Body of pancreas (tissue), 4 donors: ENCODE data around the gene MTMR3.

Experiments used
- POLR2A ChIP-seq, 3 donors: fragments of 450-650 bp; IDR thresholded peaks; one replicate each; pipeline ENCODE4 v1.6.1; 2016; ENCODE audit warnings: antibody characterized with exemption in 3 of 3, mild to moderate bottlenecking in 2 of 3
- TF ChIP-seq, protein P1 (sequence below), 7 experiments: fragments of 450-650 bp in 4 of 7; fragments of 200-600 bp in 3 of 7; sonication (generic) in 3 of 7; IDR thresholded peaks; one replicate each; pipeline ENCODE4 v1.5.1; 2016 to 2019; ENCODE audit warnings: antibody characterized with exemption in 7 of 7

DNA sequence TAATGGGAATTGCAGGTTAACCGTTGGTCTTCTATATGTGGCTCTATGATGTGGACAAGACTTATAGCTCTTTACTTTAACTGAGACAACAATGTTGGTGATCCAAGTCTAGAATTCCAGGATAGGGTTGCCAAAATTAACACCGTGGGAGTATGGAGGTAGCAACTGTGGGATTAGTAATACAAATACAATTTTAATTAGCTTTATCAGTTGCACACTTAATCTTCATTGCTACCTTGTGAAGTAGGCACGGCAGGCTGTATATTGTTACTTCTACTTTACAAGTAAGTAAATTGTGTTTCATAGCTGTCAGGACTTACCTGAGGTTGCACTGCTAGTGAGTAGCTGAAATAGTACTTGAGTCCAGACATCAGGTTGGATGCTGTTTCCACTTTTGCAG is 21.0 kb downstream of the MTMR3 start:
- TF ChIP-seq, protein P1, sequence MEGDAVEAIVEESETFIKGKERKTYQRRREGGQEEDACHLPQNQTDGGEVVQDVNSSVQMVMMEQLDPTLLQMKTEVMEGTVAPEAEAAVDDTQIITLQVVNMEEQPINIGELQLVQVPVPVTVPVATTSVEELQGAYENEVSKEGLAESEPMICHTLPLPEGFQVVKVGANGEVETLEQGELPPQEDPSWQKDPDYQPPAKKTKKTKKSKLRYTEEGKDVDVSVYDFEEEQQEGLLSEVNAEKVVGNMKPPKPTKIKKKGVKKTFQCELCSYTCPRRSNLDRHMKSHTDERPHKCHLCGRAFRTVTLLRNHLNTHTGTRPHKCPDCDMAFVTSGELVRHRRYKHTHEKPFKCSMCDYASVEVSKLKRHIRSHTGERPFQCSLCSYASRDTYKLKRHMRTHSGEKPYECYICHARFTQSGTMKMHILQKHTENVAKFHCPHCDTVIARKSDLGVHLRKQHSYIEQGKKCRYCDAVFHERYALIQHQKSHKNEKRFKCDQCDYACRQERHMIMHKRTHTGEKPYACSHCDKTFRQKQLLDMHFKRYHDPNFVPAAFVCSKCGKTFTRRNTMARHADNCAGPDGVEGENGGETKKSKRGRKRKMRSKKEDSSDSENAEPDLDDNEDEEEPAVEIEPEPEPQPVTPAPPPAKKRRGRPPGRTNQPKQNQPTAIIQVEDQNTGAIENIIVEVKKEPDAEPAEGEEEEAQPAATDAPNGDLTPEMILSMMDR (IDR thresholded peaks at IDR 0.05) = no peak
- TF ChIP-seq POLR2A (IDR thresholded peaks at IDR 0.05) = no peak
